G401 (cell line): ENCODE measurements around the gene LRRTM3. TPM values are rescaled to one million over a fixed set of nuclear protein-coding genes. Genes with fewer than 3 reads are reported as not detected.

Experiments used
- DNase-seq: peaks from one replicate; pipeline ENCODE4 v3.0.0-alpha.2; 2015; ENCODE audit warnings: low spot score
- in situ Hi-C: cut with HindIII; loops from 2 replicates; pipeline ENCODE4 v1.10.0; 2016; ENCODE audit warnings: low sequenced_read_pairs, mixed read lengths
- total RNA-seq: library from RNA; depleted of rRNA; stranded (reverse); fragments of >200 nt; shearing (Covaris generic); gene quantifications from 2 replicates; pipeline ENCODE4 v1.2.3, GENCODE V29; 2014

Gene LRRTM3
- total RNA-seq, 1 experiment from 2014 or later, result not detected

DNA sequence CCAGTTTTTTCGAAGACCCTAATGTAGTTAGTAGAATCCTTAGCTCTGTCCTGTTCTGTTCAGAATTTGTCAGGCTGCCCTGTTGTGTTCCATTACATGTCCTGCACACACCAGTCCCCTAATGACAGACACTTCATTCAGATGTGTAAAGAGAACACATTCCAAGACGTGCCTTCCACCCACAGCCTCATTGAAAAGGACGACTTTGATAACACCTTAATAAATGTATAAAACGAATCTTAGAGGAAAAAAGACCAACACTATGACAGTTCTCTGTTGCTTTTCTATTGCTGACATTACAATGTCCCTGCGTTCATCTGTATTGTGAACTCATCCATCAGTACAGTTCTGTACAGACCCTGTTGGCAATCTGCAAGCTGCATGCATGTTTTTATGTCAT, 3.5 kb downstream of the LRRTM3 start:
- peak; percentile 70 for DNase-seq
- in situ Hi-C loops, result no loop called here

DNA sequence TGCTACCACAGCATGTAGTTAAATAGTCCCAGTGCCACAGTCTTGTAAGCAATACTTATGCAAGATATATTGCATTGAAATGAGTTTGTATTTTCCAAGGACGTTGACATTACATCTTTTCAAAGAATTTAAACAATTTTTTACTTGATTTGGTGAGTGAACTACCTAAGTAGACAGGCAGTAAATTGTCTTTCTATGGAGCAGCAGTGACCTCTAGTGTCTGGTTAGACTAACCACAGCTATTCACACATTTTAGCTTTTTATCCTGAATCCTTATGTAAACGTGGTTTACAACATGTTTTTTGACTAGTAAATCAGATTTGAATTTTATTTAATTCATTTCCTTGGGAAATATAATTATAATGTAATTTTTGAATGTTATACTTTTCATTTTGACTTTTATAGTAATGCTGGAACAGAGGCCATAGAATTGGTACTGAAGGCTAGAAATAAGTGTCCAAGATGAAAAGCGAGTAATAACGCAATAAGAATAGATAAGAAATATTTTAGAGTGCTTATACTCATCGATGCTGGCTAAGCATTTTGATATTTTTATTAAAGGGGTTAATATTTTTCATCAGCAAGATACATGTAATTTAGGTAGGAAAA, 5.6 kb downstream of the LRRTM3 start:
- DNase-seq, result peak; percentile 90
- in situ Hi-C loops, result no loop called here

DNA sequence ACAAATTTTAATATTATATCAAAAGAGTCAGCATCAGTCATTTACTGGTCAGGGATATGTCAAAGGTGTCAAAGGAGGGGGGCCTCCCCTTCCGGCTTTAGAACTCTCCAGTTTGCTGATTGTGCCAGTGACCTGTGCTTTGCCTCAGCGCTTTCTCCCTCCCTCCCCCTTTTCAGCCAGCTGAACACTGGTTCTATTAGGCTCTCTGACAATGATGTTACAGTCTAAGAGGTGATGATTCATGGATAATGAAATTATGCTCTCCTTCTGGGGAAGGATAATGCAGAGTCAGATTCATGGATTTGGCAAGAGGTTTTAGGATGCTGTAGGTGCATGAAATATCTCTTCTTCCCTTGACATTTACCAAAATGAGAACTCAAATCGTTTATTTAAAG, 6.1 kb downstream of the LRRTM3 start:
- in situ Hi-C loops, result no loop called here
- DNase-seq, result peak; percentile 60

DNA sequence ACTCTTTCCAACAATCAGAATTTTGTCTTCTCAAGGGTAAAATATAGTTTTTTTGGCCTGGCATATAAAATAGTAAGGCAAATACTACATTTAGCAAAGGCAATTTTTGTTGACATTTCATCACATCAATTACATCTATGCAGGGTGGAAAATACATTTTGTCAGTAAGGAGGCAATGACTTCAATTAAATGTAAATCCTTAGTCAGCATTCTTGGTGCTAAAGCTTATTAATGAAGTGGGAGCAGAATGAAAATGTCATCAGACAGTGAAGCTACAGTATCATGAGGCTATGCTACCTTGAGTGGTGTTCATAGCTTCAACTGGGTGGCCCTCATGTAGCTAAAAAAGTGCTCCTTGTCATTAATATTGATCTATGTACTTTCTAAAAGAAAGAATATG, 8.9 kb downstream of the LRRTM3 start:
- no peak for DNase-seq
- in situ Hi-C loops, result no loop called here

GRCh38 chr10:66940965-66941364, 15.1 kb downstream of the LRRTM3 start:
- in situ Hi-C loops, result no loop called here
- DNase-seq, result peak; percentile 34

- in situ Hi-C loops, result no loop called here
- DNase-seq, result peak; percentile 52
These were observed 15.7 kb downstream of the LRRTM3 start for GRCh38 chr10:66941491-66941890.

DNA sequence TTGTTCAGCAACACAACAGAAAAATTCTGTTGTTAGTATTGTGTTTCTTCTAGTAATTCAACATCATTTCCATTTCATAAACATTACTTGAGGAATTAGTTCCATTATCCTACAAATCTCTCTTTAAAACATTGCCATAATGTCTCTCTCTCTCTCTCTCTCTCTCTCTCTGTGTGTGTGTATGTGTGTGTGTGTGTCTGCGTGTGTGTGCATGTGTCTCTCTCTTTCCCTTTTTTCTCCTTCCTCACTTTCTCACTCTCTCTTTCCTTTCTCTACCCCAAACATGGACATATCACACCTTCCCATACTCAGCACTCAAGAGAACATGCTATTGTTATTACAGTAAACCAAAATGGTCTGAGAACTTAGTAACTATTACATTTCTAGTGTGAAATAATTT, 16.6 kb downstream of the LRRTM3 start:
- DNase-seq, result no peak
- in situ Hi-C loops, result no loop called here

GRCh38 chr10:66943590-66943989, 17.8 kb downstream of the LRRTM3 start:
- no peak for DNase-seq
- in situ Hi-C loops, result no loop called here

GRCh38 chr10:66951896-66952295, 26.1 kb downstream of the LRRTM3 start:
- no peak for DNase-seq
- in situ Hi-C loops, result no loop called here

DNA sequence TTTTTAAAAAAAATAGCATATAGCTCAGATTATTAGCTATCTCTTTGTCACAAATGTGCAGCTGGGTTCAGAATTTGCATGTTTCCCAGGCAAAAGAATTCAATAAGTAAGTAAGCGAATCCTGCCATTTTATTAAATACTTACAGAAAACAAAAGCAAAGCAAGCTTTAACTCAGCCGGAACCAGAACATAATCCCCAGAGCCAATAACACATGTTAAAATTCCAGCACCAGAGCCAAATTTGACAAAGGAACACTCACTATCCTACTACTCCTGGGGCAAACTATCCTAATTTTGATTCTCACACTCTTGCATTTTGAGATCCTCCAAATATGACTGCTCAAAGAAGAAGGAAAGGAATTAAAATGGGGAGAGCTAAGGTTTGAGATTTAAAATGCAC, 32.6 kb downstream of the LRRTM3 start:
- in situ Hi-C loops, result no loop called here

GRCh38 chr10:66964946-66965345, 39.1 kb downstream of the LRRTM3 start:
- in situ Hi-C loops, result no loop called here
- peak; percentile 88 for DNase-seq

More for the DNA sequence above, 32.6 kb downstream of the LRRTM3 start:
- DNase-seq, result peak; percentile 19

DNA sequence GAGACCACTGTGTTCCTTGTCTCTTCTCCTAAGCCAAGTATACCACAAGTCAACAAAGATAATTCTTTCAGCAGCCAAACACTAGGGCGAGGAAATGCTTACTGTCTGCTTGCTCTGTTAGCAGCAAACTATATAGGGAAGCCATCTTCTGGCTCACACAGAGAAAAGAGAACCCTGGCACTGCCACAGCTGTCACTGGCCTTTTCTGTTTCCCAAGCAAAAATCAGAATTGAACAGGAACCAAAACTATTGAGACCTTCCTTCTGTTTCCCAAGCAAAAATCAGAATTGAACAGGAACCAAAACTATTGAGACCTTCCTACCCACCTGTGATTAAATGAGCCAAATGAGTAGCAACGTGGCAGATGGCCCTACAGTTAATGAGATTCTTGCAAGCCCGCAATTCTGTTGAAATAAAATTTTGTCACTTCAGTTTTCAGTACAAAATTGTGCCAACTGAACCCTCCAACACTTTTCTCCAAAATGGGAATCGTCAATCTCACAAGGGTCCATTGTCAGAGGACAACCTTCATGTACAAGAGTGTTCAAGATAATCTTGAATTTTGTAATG, 54.5 kb downstream of the LRRTM3 start:
- in situ Hi-C loops, result no loop called here
- DNase-seq, result peak; percentile 89

DNA sequence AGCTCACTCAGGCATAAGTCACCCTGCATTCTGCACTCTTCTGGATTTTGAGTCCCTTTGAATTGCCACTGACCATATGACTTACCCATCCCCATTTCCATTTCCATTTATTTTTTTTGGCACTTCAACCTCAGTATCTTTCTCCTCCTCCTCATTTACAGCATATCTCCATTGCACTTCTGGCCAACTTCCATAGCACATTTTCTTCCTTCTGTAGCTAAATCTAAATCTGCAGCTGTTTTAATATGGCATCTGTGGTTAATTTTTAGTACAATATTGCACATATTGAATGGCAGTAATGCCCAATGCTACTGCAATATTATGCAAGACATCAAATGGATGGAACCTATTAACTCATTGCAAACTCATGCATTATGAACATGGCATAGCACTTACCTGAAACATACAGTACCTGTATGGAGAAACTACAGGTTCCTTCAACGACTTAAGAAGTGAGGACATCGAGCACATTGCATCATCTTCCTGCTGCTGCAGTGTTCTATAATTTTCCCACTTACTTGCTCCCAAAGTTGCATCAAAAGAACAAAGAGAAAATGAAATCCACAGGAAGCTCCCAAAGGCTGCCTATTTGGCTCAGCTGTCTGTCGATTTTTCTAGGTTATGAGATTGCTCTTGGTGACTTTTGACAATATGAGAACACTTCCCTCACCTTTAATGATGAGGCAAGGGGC, 55.7 kb downstream of the LRRTM3 start:
- in situ Hi-C loops, result no loop called here

DNA sequence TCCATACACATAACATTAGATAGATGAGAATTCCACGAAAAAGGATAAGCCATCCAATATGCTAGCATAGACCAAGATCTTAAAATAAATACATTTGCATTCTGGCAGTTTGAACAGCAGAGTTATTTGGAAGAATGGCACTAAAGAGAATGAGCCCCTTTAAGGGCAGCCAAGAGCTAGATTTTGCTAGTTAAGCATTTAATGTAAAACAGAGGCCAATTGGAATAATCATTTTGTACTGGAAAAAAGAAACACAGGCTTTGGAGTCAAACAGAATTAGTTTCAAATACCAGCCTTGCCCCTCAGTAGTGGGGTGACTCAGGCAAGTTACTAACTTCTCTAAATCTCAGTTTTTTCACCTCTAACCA, 56.2 kb downstream of the LRRTM3 start:
- no peak for DNase-seq
- in situ Hi-C loops, result no loop called here

More for the DNA sequence above, 55.7 kb downstream of the LRRTM3 start:
- peak; percentile 54 for DNase-seq

DNA sequence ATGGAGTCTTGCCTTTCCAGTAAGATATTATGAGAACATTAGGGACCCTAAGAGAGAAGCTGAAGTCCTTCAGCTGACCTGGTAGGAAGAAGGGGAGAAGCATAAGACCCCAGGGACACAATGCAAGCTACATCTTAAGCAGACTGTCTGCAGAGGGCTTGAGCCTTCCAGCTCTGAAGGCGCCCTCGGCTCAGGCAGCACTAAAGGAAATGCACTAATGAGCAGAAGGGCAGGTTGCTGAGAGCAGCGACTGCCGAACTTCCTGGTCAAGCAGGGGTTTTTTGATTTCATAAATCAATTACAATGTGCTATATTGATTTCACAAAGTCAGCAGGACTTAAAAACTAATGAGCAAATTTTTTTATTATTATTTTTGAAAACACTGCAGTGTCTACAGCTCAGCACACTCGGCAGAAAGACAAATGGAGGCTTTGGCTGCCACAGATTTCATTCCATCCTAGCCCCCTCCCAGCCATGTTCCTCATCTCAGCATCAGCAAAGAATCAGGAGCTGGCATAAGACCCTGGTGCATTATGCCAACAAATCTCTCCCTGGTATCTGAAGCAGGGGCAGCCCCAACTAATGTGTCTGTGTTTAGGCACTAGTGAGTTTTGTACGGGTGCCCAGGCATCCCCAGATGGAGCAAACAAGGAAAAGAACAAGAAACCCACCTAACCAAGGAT, 57.1 kb downstream of the LRRTM3 start:
- in situ Hi-C loops, result no loop called here
- DNase-seq, result peak; percentile 75

GRCh38 chr10:66983475-66983818, 57.6 kb downstream of the LRRTM3 start:
- in situ Hi-C loops, result no loop called here
- no peak for DNase-seq

GRCh38 chr10:66990143-66990830, 64.5 kb downstream of the LRRTM3 start:
- in situ Hi-C loops, result no loop called here
- no peak for DNase-seq

GRCh38 chr10:66996996-66997395, 71.2 kb downstream of the LRRTM3 start:
- in situ Hi-C loops, result no loop called here
- no peak for DNase-seq

- DNase-seq, result no peak
- in situ Hi-C loops, result no loop called here
These were observed 74.1 kb downstream of the LRRTM3 start for GRCh38 chr10:66999762-67000545.
